Vagina (tissue), 2 donors: ENCODE results near the gene DEAF1. TPM values are rescaled to one million over a fixed set of nuclear protein-coding genes. Genes with fewer than 3 reads are reported as not detected.

Experiments used
- DNase-seq, 2 donors: peaks; one replicate each; pipeline ENCODE4 v3.0.0-alpha.2; 2017; ENCODE audit errors: extremely low spot score in 2 of 2
- H3K27ac ChIP-seq: fragments of 200-600 bp; sonication (generic); one replicate; pipeline ENCODE4 v1.5.1; 2019
- H3K27me3 ChIP-seq: fragments of 200-600 bp; sonication (generic); one replicate; pipeline ENCODE4 v1.5.1; 2019
- H3K36me3 ChIP-seq, 2 donors: fragments of 200-600 bp; sonication (generic); one replicate each; pipeline ENCODE4 v1.5.1; 2017 to 2019
- H3K4me1 ChIP-seq: fragments of 200-600 bp; sonication (generic); one replicate; pipeline ENCODE4 v1.5.1; 2019
- H3K4me3 ChIP-seq, 2 donors: fragments of 200-600 bp; sonication (generic); 1 replicate in 1 of 2; 2 replicates in 1 of 2; pipeline ENCODE4 v1.5.1; 2016 to 2019
- H3K9me3 ChIP-seq: fragments of 200-600 bp; sonication (generic); one replicate; pipeline ENCODE4 v1.5.1; 2019
- POLR2A ChIP-seq, 2 donors: fragments of 450-650 bp; IDR thresholded peaks; one replicate each; pipeline ENCODE4 v1.6.1; 2017; ENCODE audit warnings: antibody characterized with exemption in 2 of 2, mild to moderate bottlenecking in 2 of 2, moderate library complexity in 2 of 2
- POLR2AphosphoS5 ChIP-seq, 2 donors: sonication (generic); formaldehyde crosslinking; IDR thresholded peaks; one replicate each; pipeline ENCODE4 v1.9.0; 2017; ENCODE audit warnings: antibody characterized with exemption in 2 of 2, mild to moderate bottlenecking in 2 of 2, low read depth in 1 of 2; ENCODE audit not compliant: insufficient read depth in 1 of 2
- intact Hi-C: fragments of 100-400 bp; cut with DNase I; formaldehyde crosslinking; loops from one replicate; pipeline ENCODE4 v1.15.1; 2023
- total RNA-seq: library from RNA; depleted of rRNA; stranded (reverse); fragments of >200 nt; gene quantifications from one replicate; pipeline ENCODE4 v1.2.3, GENCODE V29; 2016
- TF ChIP-seq, protein P1 (sequence below), 3 experiments: fragments of 450-650 bp in 2 of 3; fragments of 200-600 bp in 1 of 3; sonication (generic) in 1 of 3; IDR thresholded peaks; one replicate each; pipeline ENCODE4 v1.5.1; 2017 to 2019; ENCODE audit warnings: antibody characterized with exemption in 3 of 3, mild to moderate bottlenecking in 2 of 3, moderate library complexity in 2 of 3

DEAF1 gene
- total RNA-seq, 1 donor from 2014 or later: 33.6 TPM

- intact Hi-C loops: no loop called here
- H3K27ac ChIP-seq: peak overlapping the region; percentile 88
- no peak for DNase-seq
- H3K4me1 ChIP-seq: peaks cover 36% of the 10 kb centered on the region
- no peak overlapping the region for H3K4me3 ChIP-seq
- H3K27me3 ChIP-seq: no peaks in the 10 kb centered on the region
- TF ChIP-seq, protein P1, sequence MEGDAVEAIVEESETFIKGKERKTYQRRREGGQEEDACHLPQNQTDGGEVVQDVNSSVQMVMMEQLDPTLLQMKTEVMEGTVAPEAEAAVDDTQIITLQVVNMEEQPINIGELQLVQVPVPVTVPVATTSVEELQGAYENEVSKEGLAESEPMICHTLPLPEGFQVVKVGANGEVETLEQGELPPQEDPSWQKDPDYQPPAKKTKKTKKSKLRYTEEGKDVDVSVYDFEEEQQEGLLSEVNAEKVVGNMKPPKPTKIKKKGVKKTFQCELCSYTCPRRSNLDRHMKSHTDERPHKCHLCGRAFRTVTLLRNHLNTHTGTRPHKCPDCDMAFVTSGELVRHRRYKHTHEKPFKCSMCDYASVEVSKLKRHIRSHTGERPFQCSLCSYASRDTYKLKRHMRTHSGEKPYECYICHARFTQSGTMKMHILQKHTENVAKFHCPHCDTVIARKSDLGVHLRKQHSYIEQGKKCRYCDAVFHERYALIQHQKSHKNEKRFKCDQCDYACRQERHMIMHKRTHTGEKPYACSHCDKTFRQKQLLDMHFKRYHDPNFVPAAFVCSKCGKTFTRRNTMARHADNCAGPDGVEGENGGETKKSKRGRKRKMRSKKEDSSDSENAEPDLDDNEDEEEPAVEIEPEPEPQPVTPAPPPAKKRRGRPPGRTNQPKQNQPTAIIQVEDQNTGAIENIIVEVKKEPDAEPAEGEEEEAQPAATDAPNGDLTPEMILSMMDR (IDR thresholded peaks at IDR 0.05): no peak
- TF ChIP-seq POLR2A (IDR thresholded peaks at IDR 0.05): no peak
- TF ChIP-seq POLR2AphosphoS5 (IDR thresholded peaks at IDR 0.05; ENCODE audit: insufficient read depth in 1 of 2, low read depth in 1 of 2): no peak
- H3K36me3 ChIP-seq: peaks cover 0 to 43% of the 10 kb centered on the region in 2 donors
- no peaks in the 10 kb centered on the region for H3K9me3 ChIP-seq
These were observed 80.9 kb downstream of the DEAF1 start for GRCh38 chr11:614021-614622.

- TF ChIP-seq, protein P1 (IDR thresholded peaks at IDR 0.05): no peak
- no peak for TF ChIP-seq POLR2A (IDR thresholded peaks at IDR 0.05)
- no peak for TF ChIP-seq POLR2AphosphoS5 (IDR thresholded peaks at IDR 0.05; ENCODE audit: insufficient read depth in 1 of 2, low read depth in 1 of 2)
- intact Hi-C loops: no loop called here
- no peak for DNase-seq
- H3K27me3 ChIP-seq: no peaks in the 10 kb centered on the region
- H3K4me1 ChIP-seq: peaks cover 36% of the 10 kb centered on the region
- H3K36me3 ChIP-seq: peaks cover 0 to 50% of the 10 kb centered on the region in 2 donors
- no peaks in the 10 kb centered on the region for H3K9me3 ChIP-seq
- H3K27ac ChIP-seq: peak overlapping the region; percentile 88
- H3K4me3 ChIP-seq: no peak overlapping the region
These were observed 81.6 kb downstream of the DEAF1 start for GRCh38 chr11:613369-613968.

DNA sequence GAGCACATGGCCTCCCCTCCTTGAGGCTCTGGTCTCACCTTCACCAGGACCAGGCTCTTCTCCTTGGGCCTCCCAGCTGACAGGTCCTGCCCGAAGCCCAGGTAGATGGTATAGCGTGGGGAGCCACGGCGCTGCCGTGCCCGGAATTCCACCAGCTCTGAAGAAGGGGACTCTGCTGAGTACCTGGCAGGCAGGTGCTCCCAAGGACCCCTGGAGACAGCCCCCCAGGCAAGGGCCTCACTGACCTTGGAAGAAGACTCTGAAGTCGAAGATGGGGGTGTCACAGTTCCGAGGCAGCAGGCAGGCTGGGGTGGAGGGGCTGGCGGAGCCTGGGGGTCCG is 82.1 kb downstream of the DEAF1 start:
- H3K4me1 ChIP-seq: peaks cover 36% of the 10 kb centered on the region
- TF ChIP-seq POLR2A (IDR thresholded peaks at IDR 0.05) (no peak), POLR2AphosphoS5 (IDR thresholded peaks at IDR 0.05; ENCODE audit: insufficient read depth in 1 of 2, low read depth in 1 of 2) (no peak)
- TF ChIP-seq, protein P1 (IDR thresholded peaks at IDR 0.05): no peak
- peaks cover 0 to 53% of the 10 kb centered on the region in 2 donors for H3K36me3 ChIP-seq
- no peaks in the 10 kb centered on the region for H3K27me3 ChIP-seq
- no peak for DNase-seq
- H3K27ac ChIP-seq: no peak overlapping the region
- no peak overlapping the region for H3K4me3 ChIP-seq
- H3K9me3 ChIP-seq: no peaks in the 10 kb centered on the region
- intact Hi-C loops: no loop called here

DNA sequence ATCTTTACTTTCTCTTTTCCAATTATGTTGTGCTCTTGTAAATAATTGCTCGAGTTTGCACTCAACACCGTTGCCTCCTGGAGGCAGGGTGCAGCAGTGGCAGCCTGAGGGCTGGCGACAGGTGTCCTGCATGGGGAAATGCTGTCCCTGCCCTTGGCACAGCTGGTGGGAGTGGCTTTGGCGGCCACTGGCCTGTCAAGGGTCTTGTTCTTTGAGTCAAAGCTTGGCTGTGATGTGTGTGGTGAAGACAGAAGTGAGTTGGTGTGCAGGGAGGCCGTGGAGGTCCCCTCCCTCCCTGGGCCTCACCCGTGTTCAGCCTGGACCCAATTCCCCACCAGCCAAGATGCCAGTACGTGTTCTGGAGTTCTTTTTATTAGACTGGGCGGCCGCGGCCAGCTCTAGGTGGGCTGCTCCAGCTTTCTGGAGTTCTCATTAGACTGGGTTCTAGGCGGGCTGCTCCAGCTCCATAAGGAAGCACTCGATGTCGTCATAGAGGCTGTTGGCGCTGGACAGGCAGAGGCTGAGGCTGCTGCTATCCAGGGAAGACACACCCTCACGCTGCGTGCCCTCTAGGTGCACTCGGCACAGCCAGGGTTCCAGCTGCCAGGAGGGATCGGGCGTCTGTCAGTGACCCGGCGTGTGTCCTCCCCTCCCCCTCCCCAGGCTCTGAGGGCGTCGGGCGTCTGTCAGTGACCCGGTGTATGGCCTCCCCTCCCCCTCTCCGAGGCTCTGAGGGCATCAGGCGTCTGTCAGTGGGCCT is 82.6 kb downstream of the DEAF1 start:
- peak in 1 of 2 donors; percentile 84 for DNase-seq
- Histone ChIP-seq H3K9me3 (no peaks in the 10 kb centered on the region), H3K4me3 (no peak overlapping the region), H3K27ac (no peak overlapping the region), H3K27me3 (no peaks in the 10 kb centered on the region), H3K36me3 (peaks cover 0 to 57% of the 10 kb centered on the region in 2 donors), H3K4me1 (peaks cover 36% of the 10 kb centered on the region)
- TF ChIP-seq POLR2AphosphoS5 (IDR thresholded peaks at IDR 0.05; ENCODE audit: insufficient read depth in 1 of 2, low read depth in 1 of 2): no peak
- no peak for TF ChIP-seq POLR2A (IDR thresholded peaks at IDR 0.05)
- TF ChIP-seq, protein P1 (IDR thresholded peaks at IDR 0.05): no peak
- intact Hi-C loops: no loop called here
